WI38 (cell line): ENCODE data around the gene RACK1.

Experiments
- H3K4me3 ChIP-seq: 2 replicates; pipeline ENCODE4 v1.5.1; 2011; ENCODE audit warnings: low read depth, mild to moderate bottlenecking, control low read depth, low read length
- TF ChIP-seq, protein P1 (sequence below): IDR thresholded peaks from 2 replicates; pipeline ENCODE4 v1.5.1; 2012; ENCODE audit warnings: low read depth, mild to moderate bottlenecking, control low read depth, low read length

RACK1 gene

DNA sequence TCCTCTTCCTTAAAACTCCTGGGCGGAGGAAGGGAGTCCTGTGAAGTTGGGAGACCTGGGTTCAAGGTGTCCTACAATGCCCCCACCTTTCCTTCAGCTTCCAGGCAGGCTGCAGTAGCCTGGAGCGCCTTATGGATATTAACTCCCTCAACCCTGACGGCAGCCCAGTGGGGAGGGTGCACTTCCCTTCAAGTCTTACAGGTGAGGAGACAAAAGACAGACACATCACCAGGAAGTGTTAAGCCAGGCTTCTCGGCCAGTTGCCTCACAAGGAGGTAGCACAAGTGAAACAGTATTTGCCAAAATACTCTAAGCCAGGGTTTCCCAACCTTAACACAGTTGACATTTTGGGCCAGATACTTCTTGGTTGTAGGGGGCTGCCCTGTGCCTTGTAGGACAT lies 42.9 kb downstream of the RACK1 start:
- TF ChIP-seq, protein P1, sequence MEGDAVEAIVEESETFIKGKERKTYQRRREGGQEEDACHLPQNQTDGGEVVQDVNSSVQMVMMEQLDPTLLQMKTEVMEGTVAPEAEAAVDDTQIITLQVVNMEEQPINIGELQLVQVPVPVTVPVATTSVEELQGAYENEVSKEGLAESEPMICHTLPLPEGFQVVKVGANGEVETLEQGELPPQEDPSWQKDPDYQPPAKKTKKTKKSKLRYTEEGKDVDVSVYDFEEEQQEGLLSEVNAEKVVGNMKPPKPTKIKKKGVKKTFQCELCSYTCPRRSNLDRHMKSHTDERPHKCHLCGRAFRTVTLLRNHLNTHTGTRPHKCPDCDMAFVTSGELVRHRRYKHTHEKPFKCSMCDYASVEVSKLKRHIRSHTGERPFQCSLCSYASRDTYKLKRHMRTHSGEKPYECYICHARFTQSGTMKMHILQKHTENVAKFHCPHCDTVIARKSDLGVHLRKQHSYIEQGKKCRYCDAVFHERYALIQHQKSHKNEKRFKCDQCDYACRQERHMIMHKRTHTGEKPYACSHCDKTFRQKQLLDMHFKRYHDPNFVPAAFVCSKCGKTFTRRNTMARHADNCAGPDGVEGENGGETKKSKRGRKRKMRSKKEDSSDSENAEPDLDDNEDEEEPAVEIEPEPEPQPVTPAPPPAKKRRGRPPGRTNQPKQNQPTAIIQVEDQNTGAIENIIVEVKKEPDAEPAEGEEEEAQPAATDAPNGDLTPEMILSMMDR: no peak
- H3K4me3 ChIP-seq: no peak overlapping the region

GRCh38 chr5:181199881-181200638 lies 43.6 kb downstream of the RACK1 start:
- TF ChIP-seq, protein P1: no peak

GRCh38 chr5:181198905-181199519 lies 44.7 kb downstream of the RACK1 start:
- TF ChIP-seq, protein P1: no peak

More at GRCh38 chr5:181199881-181200638, 43.6 kb downstream of the RACK1 start:
- no peak overlapping the region for H3K4me3 ChIP-seq

GRCh38 chr5:181198106-181198685 lies 45.5 kb downstream of the RACK1 start:
- no peak overlapping the region for H3K4me3 ChIP-seq
- TF ChIP-seq, protein P1: no peak

More at GRCh38 chr5:181198905-181199519, 44.7 kb downstream of the RACK1 start:
- H3K4me3 ChIP-seq: no peak overlapping the region

- TF ChIP-seq, protein P1: no peak
Measured at GRCh38 chr5:181197326-181197951, 46.3 kb downstream of the RACK1 start.

GRCh38 chr5:181195249-181195761 lies 48.4 kb downstream of the RACK1 start:
- H3K4me3 ChIP-seq: no peak overlapping the region
- TF ChIP-seq, protein P1: no peak

More at GRCh38 chr5:181197326-181197951, 46.3 kb downstream of the RACK1 start:
- no peak overlapping the region for H3K4me3 ChIP-seq
